ENCODE measurements around the gene IFNGR2. TPM values are rescaled to one million over a fixed set of nuclear protein-coding genes. Genes with fewer than 3 reads are reported as not detected.

IFNGR2 gene
- total and polyA plus RNA-seq, 4 donors = 58.6 to 198 (median 71.6) TPM

DNA sequence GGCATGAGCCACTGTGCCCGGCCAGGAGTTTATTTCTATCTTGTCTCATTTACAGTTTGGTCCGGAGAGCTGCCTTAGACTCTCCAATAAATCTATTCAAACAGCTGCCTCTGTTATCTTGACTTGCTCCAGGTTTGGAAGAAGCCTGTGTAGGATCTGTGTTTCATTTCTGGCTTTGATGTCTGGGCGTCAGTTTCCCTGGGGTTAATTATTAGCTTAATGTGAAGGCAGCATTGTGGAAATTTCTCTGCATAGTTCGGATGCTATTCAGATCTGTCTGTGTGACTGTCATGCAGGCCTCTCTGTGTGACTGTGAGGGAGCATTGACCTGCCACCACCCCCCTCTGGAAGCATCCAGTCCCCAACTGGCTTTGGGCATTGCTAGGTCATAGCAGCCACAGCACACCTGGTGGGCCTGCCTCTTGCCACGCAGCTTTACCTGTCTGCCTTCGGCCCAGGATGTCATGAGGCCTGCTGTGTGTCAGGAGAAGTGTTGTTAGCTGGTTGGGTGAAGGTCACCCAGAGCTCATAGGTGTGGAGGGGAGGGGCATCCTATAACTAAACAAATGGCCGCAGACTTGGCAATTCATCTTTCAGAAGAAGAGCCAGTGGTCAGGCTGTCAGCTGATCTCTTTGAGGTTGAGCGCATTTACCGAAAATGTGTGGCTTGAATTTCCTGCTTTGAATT, 9.8 kb downstream of the IFNGR2 start:
- TF ChIP-seq, protein P1, sequence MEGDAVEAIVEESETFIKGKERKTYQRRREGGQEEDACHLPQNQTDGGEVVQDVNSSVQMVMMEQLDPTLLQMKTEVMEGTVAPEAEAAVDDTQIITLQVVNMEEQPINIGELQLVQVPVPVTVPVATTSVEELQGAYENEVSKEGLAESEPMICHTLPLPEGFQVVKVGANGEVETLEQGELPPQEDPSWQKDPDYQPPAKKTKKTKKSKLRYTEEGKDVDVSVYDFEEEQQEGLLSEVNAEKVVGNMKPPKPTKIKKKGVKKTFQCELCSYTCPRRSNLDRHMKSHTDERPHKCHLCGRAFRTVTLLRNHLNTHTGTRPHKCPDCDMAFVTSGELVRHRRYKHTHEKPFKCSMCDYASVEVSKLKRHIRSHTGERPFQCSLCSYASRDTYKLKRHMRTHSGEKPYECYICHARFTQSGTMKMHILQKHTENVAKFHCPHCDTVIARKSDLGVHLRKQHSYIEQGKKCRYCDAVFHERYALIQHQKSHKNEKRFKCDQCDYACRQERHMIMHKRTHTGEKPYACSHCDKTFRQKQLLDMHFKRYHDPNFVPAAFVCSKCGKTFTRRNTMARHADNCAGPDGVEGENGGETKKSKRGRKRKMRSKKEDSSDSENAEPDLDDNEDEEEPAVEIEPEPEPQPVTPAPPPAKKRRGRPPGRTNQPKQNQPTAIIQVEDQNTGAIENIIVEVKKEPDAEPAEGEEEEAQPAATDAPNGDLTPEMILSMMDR (IDR thresholded peaks at IDR 0.05; ENCODE audit: control extremely low read depth, extremely low read depth) = no peak
- ATAC-seq (ENCODE audit: insufficient read depth, low FRiP score) = no peak
- Histone ChIP-seq H3K4me3 (no peak overlapping the region), H3K4me1 (ENCODE audit: control insufficient read depth in 5 of 5, insufficient read depth in 5 of 5, low read length in 5 of 5) (peaks cover 0 to 12% (median 0%) of the 10 kb centered on the region in 5 donors), H3K36me3 (ENCODE audit: control insufficient read depth in 4 of 4, insufficient read depth in 4 of 4, low read length in 4 of 4) (peaks cover 12 to 24% (median 17%) of the 10 kb centered on the region in 4 donors), H3K27ac (ENCODE audit: low read depth in 1 of 2, low read length in 1 of 2) (peak overlapping the region in 1 of 2 donors; percentile 23), H3K9me3 (ENCODE audit: control insufficient read depth in 4 of 4, insufficient read depth in 3 of 4, low read length in 3 of 4) (no peaks in the 10 kb centered on the region), H3K9ac (ENCODE audit: insufficient read depth in 1 of 2, low read length in 2 of 2) (peak overlapping the region in 1 of 2 donors; percentile 34), H3K27me3 (ENCODE audit: control insufficient read depth in 3 of 3, insufficient read depth in 3 of 3, low read length in 2 of 3) (no peaks in the 10 kb centered on the region)
- DNase-seq = peak in 1 of 3 donors; percentile 10
- WGBS, 2 donors = 59 to 63% methylated on average over 9 of the region's 9 CpGs

DNA sequence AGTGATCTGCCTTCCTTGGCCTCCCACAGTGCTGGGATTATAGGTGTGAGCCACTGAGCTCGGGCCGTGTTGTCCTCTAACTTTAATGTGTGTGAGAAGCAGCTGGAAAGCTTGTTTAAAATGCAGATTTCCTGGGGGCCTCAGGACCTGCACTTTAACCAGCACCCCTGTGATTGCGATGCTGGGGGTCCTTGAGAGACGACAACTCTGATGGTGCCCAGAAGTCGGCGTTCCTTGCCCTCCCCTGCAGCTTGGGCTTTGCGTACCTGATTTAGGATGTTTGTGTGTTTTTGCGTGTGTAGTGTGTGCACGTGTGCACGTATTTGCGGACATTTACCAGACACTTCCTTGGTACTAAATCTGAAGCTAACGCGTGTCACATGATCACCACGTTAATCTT, 10.9 kb downstream of the IFNGR2 start:
- no peak overlapping the region for H3K9ac ChIP-seq (ENCODE audit: insufficient read depth in 1 of 2, low read length in 2 of 2)
- no peaks in the 10 kb centered on the region for H3K27me3 ChIP-seq (ENCODE audit: control insufficient read depth in 3 of 3, insufficient read depth in 3 of 3, low read length in 2 of 3)
- H3K27ac ChIP-seq (ENCODE audit: low read depth in 1 of 2, low read length in 1 of 2) = no peak overlapping the region
- DNase-seq = no peak
- no peak overlapping the region for H3K4me3 ChIP-seq
- peaks cover 0 to 11% (median 3%) of the 10 kb centered on the region in 5 donors for H3K4me1 ChIP-seq (ENCODE audit: control insufficient read depth in 5 of 5, insufficient read depth in 5 of 5, low read length in 5 of 5)
- 89 to 92% methylated on average over 14 of the region's 14 CpGs for WGBS, 2 donors
- no peak for ATAC-seq (ENCODE audit: insufficient read depth, low FRiP score)
- H3K36me3 ChIP-seq (ENCODE audit: control insufficient read depth in 4 of 4, insufficient read depth in 4 of 4, low read length in 4 of 4) = peaks cover 12 to 24% (median 18%) of the 10 kb centered on the region in 4 donors
- TF ChIP-seq, protein P1 (IDR thresholded peaks at IDR 0.05; ENCODE audit: control extremely low read depth, extremely low read depth) = no peak
- H3K9me3 ChIP-seq (ENCODE audit: control insufficient read depth in 4 of 4, insufficient read depth in 3 of 4, low read length in 3 of 4) = no peaks in the 10 kb centered on the region

DNA sequence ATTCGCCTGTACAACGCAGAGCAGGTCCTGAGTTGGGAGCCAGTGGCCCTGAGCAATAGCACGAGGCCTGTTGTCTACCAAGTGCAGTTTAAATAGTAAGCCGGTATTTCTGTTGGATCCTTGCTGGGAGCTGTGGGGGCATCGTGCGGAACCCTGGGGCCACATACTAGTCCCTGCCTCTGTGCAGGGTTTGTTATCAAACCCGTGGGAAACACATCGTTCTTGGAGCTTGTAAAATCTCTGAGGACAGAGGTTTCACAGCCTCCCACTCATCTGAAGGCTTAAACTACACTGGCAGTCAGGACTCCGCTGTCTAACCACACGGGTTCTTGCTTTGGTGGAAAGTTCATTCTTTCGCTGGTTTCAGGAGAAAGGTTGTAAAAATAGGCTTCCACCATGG, 11.7 kb downstream of the IFNGR2 start:
- 90 to 94% methylated on average over 11 of the region's 11 CpGs for WGBS, 2 donors

More for the DNA sequence above, 11.7 kb downstream of the IFNGR2 start:
- no peak overlapping the region for H3K4me3 ChIP-seq
- H3K9ac ChIP-seq (ENCODE audit: insufficient read depth in 1 of 2, low read length in 2 of 2) = no peak overlapping the region
- H3K4me1 ChIP-seq (ENCODE audit: control insufficient read depth in 5 of 5, insufficient read depth in 5 of 5, low read length in 5 of 5) = peaks cover 0 to 9% (median 4%) of the 10 kb centered on the region in 5 donors
- no peaks in the 10 kb centered on the region for H3K27me3 ChIP-seq (ENCODE audit: control insufficient read depth in 3 of 3, insufficient read depth in 3 of 3, low read length in 2 of 3)
- DNase-seq = no peak
- no peaks in the 10 kb centered on the region for H3K9me3 ChIP-seq (ENCODE audit: control insufficient read depth in 4 of 4, insufficient read depth in 3 of 4, low read length in 3 of 4)
- peaks cover 13 to 26% (median 19%) of the 10 kb centered on the region in 4 donors for H3K36me3 ChIP-seq (ENCODE audit: control insufficient read depth in 4 of 4, insufficient read depth in 4 of 4, low read length in 4 of 4)
- ATAC-seq (ENCODE audit: insufficient read depth, low FRiP score) = no peak
- H3K27ac ChIP-seq (ENCODE audit: low read depth in 1 of 2, low read length in 1 of 2) = no peak overlapping the region
- TF ChIP-seq, protein P1 (IDR thresholded peaks at IDR 0.05; ENCODE audit: control extremely low read depth, extremely low read depth) = no peak

Data from lung (tissue), 12 donors.